HG03066 (cell line): ENCODE measurements around the gene CADPS.

ENCODE experiments used
- ATAC-seq: cut with Tn5 transposase; IDR thresholded peaks from one replicate; pipeline ENCODE4 v1.9.1; 2021; ENCODE audit warnings: low read depth; ENCODE audit not compliant: unreplicated experiment

Gene CADPS

DNA sequence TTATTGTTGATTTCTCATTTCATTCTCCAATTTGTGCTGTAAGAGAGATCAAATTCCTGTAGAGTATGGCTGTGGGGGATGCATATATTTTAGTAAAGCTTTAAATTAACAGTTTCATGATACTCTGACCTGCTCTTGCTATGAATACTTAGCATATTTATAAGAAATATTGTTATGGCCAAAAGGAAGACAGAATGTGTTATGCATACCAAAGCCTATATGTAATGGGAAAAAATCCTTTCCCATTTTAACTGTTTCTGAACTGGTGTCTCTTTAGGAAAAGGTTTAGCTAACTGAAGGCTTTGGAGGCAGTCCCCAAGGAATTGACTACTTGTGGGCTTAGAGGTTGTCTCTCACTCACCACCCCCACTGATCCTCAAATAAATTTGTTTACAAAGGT, 59.2 kb downstream of the CADPS start:
- ATAC-seq, result no peak

DNA sequence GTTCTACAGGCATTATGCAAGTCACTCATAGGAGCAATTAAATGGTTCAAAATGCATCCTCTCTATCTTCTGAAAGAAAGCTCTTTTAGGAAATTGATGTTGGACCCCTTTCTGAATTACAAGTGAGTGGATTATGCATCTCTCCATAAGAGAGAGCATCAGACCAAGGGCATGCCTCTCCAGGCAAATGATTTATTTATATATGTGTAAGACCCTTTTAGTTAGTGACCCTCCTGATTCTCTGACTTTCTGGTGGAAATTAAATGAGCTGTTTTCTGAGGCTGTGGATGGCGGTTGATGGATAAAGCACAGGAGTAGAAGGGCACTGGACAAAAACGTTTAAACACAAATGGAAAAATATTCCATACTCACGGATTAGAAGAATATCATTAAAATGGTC, 62.6 kb downstream of the CADPS start:
- ATAC-seq, result no peak

DNA sequence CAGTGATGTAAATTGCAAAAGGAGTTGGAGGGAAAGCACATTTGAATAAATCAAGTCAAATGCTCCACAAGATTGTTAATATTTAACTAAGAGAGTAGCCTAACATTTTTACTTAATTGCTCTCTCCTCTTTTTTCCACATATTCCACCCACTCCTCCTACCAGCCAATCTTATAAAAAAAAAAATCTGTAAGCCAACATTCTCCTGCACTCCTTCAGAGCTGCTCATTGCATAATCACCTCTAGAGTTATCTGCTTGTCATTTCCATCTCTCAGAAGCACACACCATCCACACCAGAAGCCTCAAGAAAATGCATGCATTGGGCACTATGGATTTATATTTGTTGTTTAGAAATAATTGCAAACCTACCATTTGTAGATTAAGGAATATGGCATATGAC, 64.1 kb downstream of the CADPS start:
- ATAC-seq, result no peak

DNA sequence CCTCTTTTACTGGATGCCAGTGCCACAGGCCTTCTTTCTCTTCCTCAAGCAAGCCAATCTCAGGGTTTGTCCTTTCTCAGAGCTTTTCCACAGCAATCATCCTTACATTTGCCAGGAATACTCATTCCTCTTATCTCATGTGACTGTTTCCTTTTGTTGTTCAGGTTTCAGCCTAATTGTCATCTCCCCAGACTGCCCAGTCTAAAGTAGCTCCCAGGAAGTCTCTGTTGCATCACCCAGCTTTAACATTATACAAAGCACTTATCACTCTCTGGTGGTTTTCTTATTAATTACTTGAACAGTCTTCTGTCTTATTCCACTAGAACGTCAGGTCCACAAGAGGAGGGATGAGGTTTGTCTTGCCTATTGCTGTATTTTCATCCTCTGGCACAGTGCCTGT, 65.8 kb downstream of the CADPS start:
- no peak for ATAC-seq

DNA sequence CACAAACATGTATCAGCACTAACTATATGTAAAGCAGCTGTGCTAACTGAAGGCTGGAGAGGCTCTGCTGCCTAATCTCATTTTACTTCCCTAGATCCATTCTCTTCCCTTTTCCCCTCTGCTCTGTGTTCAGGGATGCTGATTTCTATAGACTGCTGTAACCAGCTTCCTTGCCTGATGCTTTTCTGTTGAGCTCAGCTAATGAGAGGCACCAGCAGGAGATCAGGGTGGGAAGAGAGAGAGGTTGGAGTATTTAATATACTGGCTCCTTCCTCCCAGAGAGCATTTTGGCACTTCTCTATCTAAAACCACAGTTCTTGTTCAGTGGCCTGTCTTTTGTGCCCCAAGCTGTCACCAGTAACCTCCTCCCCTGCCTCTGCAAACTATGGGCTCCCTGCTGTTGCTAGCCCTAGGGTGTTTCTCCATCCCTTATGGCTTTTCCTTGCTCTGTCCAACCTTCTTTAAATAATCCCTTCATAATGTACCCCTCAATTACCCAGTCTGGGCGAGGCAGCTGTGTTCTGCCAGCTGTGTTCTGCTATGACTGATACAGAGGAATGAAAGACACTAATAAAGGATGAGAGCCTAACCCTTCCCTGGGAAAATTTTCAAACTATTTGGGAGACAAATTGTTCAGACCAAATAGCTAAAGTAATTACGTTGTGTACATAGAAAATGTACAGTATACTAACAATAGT, 69.5 kb downstream of the CADPS start:
- no peak for ATAC-seq

DNA sequence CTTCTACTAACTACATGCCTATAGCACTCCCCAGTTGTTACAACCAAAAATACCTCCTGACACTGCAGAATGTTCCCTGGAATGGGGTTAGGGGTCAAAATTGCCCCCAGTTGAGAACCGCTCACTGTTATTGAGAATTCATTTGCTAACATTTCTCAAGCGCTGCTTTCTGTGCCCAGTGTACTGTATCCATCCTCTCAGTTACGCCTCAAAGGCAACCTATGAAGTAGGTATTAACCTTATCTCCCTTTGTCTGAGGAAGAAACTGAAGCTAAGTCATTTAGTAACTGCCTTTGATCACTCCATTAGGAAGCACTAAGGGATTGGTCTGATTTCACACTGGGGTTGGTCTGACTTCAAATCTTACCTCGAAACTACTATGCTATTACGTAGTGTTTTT, 70.1 kb downstream of the CADPS start:
- ATAC-seq, result no peak

DNA sequence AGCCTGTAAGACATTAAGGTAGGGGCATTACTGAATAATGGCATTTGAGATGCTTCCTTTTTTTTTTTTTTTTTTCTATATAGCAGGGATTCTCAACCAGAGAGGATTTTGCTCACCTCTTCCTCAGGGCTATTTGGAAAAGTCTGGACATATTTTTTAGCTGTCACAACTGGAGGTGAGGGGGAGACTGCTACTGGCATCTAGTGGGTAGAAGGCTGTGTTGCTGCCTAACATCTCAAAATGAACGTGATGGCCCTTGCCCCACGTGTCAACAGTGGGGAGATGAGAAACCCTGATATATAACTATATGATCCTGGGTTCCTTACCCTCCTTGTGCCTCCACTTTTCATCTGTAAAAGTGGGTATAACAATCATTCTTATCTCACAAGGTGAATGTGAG, 71.9 kb downstream of the CADPS start:
- ATAC-seq, result no peak

DNA sequence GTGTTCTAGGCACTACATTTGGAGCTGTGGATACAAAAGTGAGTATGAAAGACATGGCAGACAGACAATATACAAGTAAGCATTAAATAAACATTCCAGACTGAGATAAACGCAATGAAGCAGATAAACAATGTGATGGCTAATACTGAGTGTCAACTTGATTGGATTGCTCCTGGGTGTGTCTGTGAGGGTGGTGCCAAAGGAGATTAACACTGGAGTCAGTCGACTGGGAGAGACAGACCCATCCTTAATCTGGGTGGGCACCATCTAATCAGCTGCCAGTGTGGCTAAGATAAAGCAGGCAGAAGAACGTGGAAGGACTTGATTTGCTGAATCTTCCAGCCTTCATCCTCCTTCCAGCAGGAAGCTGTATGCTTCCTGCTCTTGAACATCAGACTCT, 77.2 kb downstream of the CADPS start:
- no peak for ATAC-seq

DNA sequence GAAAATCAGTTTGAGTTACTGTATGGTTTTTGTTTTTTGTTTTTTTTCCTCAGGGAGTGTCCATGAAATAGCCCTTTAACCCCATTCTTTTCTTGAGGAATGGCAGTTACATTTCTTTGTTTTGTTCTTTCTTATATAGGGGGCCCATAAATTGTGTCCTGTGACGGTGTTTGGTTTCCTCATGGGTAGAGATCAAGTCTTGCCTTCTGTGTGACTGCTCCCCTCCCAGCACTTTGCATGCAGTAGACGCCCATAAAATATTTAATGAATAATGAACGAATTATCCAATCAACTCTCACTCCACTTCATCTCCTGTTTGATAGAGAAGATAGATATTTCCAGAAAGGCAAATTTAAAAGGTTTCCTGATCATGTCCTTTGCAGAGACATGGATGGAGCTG, 78.1 kb downstream of the CADPS start:
- ATAC-seq, result no peak

DNA sequence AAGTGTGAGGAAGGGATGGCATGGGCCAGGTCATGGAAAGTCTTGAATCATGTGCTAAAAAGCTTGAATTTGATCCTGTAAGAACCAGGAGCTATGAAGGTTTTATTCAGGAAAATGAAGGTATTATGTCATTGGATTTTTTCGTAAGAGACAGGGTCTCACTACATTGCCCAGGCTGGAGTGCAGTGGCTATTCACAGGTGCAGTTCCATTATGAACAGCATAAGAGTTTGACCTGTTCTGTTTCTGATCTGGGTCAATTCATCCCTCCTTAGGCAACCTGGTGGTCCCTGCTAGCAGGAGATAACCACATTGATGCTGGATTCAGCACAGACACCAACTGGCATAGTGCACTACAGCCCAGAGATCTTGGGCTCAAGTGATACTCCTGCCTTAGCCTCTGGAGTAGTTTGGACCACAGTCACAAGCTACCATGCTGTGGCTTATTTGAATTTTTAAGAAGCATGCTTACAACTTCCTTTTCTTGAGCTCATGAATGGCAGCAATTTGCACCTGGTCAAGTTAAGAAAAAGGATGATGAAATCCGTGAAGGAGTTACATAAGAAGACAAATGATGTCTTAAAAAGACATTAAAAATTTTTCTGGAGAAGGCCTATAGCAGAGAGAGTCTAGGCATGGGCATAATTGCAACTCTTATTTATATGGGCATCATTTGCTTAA, 79.1 kb downstream of the CADPS start:
- no peak for ATAC-seq

DNA sequence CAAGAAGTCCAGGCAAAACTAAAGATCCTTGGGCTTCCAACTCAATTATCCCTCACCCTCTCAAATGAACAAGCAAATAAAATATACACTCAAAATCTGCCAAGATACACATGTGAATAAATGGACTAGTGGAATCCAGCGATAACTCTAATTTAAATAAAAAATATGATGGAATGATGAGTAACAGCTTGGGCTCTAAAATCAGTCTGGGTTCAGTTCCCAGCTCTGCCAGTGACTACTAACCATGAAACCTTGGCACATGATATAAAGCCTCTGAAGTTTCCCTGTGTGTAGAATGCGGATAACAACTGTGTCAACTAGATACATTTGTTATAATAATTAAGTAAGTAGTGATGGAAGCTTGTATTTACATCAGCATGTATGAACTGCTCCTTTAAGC, 81.3 kb downstream of the CADPS start:
- ATAC-seq, result no peak

DNA sequence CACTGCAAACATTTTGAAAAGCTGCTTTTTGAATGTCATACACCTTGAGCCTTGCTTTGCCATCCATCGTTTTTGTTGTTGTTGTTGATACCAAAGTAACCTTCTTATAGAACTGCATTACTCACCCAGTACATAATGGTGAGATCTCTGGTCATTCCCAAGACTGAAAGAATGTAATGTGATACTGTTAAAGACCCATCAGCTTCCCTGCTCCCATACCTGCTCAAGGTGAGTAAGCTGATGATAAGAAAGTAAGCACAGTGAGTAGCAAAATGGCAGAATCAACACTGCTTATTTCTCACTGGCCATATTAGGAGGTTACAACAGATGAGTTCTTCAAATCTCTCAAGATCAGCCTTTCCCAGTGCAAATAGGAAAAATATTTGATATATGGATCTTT, 89.8 kb downstream of the CADPS start:
- ATAC-seq, result no peak

DNA sequence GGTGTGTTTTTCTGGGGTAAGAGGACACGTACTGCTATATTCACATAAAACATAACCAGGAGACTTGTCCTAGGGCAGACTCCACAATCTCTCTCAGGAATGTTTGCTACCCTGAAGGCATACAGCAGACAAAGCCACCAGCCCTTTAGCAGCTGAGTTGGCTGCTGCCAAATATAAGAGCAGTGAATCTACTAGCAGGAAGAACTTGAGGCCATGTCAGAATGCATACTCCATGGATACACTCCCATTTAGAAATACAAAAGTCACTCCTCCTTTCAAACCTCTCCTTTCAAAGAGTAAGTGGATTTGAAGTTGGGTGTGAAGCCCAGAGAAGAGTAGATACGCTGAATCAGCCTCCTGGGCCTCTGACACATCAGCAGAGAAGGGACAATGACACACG, 94.1 kb downstream of the CADPS start:
- no peak for ATAC-seq

DNA sequence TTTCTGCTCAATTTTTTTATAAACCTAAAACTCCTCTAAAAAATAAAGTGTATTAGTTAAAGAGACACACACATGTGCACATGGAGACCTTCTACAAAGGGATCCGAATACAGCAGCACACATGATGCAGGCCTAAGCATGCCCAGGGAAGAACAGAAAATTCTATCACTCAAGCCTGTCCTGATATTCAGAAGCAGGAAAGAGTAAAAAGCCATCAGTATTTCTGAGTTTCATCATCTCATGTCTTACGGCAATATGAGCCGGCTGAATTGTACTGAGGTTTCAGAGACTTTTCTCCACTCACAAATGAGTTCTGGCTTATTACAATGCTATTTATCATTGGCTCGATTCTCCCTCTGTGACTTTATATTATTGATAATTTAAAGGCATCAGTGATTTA, 97.5 kb downstream of the CADPS start:
- ATAC-seq, result no peak

DNA sequence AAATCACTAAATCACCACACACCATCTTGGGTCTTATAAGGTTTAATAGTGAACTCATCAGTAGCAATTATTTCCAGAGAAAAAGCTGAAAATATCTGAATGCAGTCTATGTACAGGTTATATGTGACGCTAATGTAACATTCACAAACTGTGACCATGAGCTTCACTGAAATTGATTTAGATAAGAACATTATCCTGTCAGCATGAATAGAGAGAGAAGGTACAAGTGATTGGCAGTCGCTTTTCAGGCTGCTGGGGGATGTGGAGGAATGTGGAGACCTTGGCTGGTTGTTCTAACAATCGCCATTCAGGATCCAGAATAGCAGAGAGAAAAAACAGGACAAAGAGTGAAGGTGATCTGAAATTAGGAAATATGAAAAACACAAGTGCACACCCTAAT, 98.1 kb downstream of the CADPS start:
- ATAC-seq, result no peak

DNA sequence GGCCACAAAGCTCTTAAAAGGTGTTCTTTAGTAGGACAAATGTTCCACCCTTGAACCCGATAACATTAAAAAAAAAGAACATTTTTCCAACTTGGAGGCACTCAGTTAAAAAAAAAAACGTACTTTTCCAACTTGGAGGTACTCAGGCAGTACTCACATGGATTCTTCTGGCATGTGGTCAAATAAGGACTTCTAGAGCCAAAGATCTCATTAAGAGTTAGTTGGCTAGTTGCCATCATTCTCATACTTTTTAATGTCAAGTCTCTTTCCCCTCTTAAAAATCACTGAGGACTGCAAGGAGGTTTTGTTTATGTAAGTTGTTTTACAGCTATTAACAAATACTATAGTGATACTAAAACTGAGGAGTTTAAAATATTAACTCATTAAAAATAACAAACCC, 101.0 kb downstream of the CADPS start:
- no peak for ATAC-seq

DNA sequence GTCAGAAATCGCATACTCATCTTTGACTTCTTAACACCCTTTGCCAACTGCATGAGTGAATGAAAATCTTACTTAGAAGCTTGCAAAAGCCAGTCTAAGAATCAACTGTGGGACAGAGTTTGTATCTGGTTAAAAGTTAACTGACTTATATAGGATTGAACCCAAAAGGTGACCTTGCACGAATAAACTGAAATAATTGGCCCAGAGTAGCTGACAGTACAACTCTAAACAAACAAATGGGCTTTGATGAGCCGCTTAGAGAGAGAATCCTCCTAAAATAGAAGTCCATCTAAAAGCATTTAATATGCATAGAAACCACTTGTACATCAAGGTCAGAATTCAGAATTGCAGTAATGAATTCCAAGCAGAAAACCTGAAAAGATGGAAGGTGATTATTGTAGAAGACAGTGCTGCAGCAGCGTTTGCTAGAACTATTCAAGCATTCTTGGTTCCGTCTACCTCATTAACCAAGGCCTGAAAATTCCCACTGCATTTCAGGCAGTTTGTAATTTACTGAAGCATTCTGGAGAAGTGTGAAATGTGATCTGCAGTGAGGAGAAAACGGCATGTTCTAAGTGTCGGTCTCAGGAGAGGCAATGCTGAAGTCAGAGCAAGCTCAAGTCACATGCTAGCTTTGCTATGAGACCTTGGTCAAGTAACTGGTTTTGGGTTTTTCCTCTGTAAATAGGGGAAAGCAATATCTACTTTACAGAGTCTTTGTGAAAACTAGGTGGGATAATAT, 103.7 kb downstream of the CADPS start:
- ATAC-seq, result no peak

DNA sequence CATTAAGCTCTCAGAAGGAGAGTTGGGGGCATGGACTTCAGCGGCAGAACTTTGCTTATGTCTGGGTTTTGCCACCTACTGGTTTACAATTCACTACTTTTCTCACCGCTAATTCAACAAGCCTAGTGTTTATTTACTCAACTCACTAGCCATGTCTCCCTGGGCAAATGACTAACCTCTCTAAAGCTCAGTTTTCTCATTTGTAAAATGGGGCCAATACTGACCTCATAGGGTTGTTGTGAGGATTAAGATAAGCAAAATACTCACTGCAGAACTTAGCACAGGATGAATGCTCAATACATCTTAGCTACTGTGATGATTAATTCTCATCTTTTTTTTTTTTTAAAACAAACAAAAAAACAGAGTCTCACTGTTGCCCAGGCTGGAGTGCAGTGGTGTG, 106.3 kb downstream of the CADPS start:
- ATAC-seq, result no peak

DNA sequence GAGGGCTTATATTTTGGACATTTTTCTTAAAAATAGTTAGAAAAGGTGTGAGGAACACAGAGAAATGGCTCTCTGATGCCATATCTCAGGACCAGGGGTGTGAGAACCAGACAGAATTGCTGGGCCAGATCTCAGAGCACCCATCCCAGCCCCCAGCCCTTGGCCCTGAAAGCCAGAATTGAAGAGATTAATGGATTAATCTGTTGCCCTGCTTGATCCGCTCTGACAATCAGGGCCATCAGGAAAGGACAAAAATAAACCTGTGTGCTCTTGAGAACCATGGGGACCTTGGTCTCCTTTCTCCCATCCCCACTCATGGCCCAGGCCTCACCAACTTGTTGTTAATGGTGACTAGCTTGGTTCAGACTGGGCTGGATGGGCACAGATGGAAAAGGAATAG, 113.5 kb downstream of the CADPS start:
- no peak for ATAC-seq

DNA sequence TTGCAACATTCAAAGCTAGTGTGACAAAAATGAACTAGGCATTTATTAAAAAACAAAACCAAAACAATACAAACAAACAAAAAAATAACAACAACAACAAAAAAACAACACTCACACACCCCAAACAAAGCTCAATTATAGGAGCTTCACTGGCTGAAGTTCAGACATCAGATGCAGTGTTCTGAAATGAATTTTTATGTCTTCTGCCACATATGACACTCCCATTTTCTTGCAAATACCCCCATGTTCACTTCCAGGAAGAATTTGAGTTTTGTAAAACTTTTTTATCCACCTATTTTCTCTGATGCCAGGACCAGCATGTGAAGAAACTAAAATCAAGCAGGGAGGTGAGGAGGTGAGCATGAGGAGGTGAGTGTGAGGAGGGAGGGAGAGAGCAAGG, 113.9 kb downstream of the CADPS start:
- ATAC-seq, result no peak

DNA sequence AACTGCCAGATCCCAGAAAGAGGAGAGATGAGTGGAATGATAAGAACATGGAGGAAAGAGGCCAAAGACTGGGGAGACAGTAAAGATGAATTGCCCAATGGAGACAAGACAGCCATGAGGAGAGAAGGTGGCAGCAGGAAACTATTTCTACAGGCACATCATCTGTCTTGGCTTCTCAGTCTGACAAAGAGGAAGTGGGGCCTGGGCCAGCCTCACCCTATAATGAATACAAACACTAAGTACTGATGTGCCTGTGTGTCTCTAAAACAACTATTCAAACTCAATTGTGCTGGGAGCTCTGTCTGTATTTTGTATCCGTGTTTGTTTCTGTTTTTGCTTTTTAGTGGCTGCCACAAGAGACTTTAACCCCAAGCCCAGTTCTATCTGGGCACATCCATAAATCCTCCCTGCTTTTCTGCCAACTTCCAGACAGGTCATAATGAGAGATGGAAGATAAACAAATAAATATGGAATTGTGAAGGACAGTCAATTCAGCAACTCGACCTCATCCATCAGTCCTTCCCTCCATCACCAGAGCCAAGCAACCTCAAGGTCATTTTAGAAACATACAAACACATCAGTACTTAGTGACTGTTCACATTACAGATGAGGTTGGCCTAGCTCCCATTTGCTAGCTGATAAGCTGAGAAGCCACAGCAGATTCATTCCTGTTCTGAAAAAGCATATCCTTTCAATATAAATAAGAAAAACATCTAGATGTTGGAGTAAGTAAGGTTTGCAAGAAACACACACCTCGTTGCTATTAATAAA, 116.7 kb downstream of the CADPS start:
- ATAC-seq, result no peak
